DOHH2 (cell line): ENCODE measurements around the gene OR2M4.

Experiments used
- H3F3A ChIP-seq: fragments of 200-600 bp; sonication (generic), shearing (Covaris generic); 2 replicates; pipeline ENCODE4 v1.6.0; 2016; ENCODE audit warnings: antibody characterized with exemption, mild to moderate bottlenecking; ENCODE audit not compliant: control insufficient read depth, insufficient read depth
- H3K27ac ChIP-seq: fragments of 200-600 bp; sonication (generic); 2 replicates; pipeline ENCODE4 v1.5.1; 2014; ENCODE audit warnings: low read depth, mild to moderate bottlenecking, low read length, moderate library complexity
- H3K27me3 ChIP-seq: fragments of 200-600 bp; sonication (generic); 2 replicates; pipeline ENCODE4 v1.6.1; 2014; ENCODE audit warnings: mild to moderate bottlenecking, low read length, mixed read lengths; ENCODE audit not compliant: control insufficient read depth
- H3K36me3 ChIP-seq: fragments of 200-600 bp; sonication (generic); 2 replicates; pipeline ENCODE4 v1.6.1; 2014; ENCODE audit warnings: mild to moderate bottlenecking, low read length, moderate library complexity, mixed read lengths; ENCODE audit not compliant: control insufficient read depth
- H3K4me1 ChIP-seq: fragments of 200-600 bp; sonication (generic); 2 replicates; pipeline ENCODE4 v1.6.1; 2014; ENCODE audit warnings: mild to moderate bottlenecking, low read length, mixed read lengths; ENCODE audit not compliant: control insufficient read depth
- H3K4me2 ChIP-seq: fragments of 200-600 bp; sonication (generic); 2 replicates; pipeline ENCODE4 v1.6.0; 2014; ENCODE audit warnings: mild to moderate bottlenecking, low read length, moderate library complexity
- H3K4me3 ChIP-seq: fragments of 200-600 bp; sonication (generic); 2 replicates; pipeline ENCODE4 v1.5.1; 2014; ENCODE audit warnings: mild to moderate bottlenecking, low read length, mixed read lengths
- H3K79me2 ChIP-seq: fragments of 200-600 bp; sonication (generic); 2 replicates; pipeline ENCODE4 v1.6.1; 2014; ENCODE audit warnings: mild to moderate bottlenecking, low read length, mixed read lengths; ENCODE audit not compliant: control insufficient read depth
- H3K9me2 ChIP-seq: fragments of 200-600 bp; sonication (generic); replicated peaks from 2 replicates; pipeline ENCODE4 v1.6.1; 2014; ENCODE audit warnings: mild to moderate bottlenecking, low read length, mixed read lengths; ENCODE audit not compliant: control insufficient read depth
- H3K9me3 ChIP-seq: fragments of 200-600 bp; sonication (generic); 2 replicates; pipeline ENCODE4 v1.6.1; 2014; ENCODE audit warnings: antibody characterized with exemption, low read length, mixed read lengths; ENCODE audit not compliant: control insufficient read depth, insufficient read depth
- H4K20me1 ChIP-seq: fragments of 200-600 bp; sonication (generic); 2 replicates; pipeline ENCODE4 v1.6.0; 2014; ENCODE audit warnings: low read depth, mild to moderate bottlenecking, antibody characterized with exemption, low read length, moderate library complexity; ENCODE audit not compliant: control insufficient read depth, insufficient read depth
- CTCF ChIP-seq: fragments of 200-600 bp; sonication (generic); IDR thresholded peaks from one replicate; pipeline ENCODE4 v1.5.1; 2014; ENCODE audit warnings: antibody characterized with exemption, mild to moderate bottlenecking, low read depth, low read length; ENCODE audit not compliant: poor library complexity, severe bottlenecking
- EZH2phosphoT487 ChIP-seq: fragments of 200-600 bp; sonication (generic); IDR thresholded peaks from 2 replicates; pipeline ENCODE4 v1.6.1; 2017; ENCODE audit warnings: borderline replicate concordance, mild to moderate bottlenecking, antibody characterized with exemption, low read length, moderate library complexity, mixed read lengths

The OR2M4 gene

DNA sequence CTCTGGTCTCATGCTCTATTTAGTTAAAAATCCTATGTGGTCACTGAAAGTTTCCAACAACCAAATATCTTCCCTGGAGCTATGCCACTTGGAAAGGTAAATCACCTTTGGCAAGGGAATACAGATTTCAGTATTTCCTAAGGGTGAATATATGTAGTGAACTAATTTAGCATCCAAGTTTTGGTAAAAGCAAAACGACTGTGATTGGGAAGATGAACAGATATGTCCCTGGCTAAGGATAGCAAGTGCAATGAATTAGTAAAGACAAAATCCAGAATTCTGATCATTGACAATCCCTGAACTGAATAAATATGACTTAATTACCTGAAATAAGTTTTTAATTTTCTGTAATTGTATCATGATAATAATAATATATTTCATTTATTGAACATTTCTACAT, 46.7 kb downstream of the OR2M4 start, which contains the start of gene OR2T33:
Gene OR2T33, minus strand, starts transcription at position 101 of the 400 bp plus-strand sequence. CDS start 4,162 bp downstream, outside the sequence.
- Histone ChIP-seq H3K4me3 (no peak within 1 kb of the TSS), H3K9me3 (no peaks in the 10 kb centered on the region), H3K36me3 (no peaks in the 10 kb centered on the region)

DNA sequence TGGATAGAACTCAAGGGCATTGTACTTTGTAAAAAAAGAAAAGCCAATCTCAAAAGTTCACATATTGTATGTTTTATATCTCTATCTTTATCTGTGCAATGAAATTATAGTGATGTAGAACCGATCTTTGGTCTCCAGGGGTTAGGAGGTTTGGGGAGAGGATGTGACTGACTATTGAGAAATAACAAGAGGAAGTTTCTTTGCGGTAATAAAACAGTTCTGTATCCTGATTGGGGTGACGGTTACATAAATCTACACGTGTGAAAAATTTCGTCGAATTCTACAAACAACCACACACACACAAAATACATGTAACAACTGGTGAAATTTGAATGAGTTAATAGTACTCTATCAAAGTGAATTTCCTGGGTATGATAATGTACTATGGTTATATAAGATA, 57.2 kb downstream of the OR2M4 start:
- no peak overlapping the region for H3K4me3 ChIP-seq
- H3K9me2 ChIP-seq, result no peaks in the 10 kb centered on the region
- H3K79me2 ChIP-seq, result no peaks in the 10 kb centered on the region
- H3K4me1 ChIP-seq, result no peaks in the 10 kb centered on the region
- H3K9me3 ChIP-seq, result no peaks in the 10 kb centered on the region
- no peaks in the 10 kb centered on the region for H3F3A ChIP-seq
- no peak for TF ChIP-seq CTCF
- no peak for TF ChIP-seq EZH2phosphoT487
- H3K27me3 ChIP-seq, result no peaks in the 10 kb centered on the region
- H3K4me2 ChIP-seq, result no peak overlapping the region
- H3K27ac ChIP-seq, result no peak overlapping the region
- H4K20me1 ChIP-seq, result no peaks in the 10 kb centered on the region
- no peaks in the 10 kb centered on the region for H3K36me3 ChIP-seq

More for the DNA sequence above, 46.7 kb downstream of the OR2M4 start, which contains the start of gene OR2T33:
- no peaks in the 10 kb centered on the region for H3K27me3 ChIP-seq
- no peak within 1 kb of the TSS for H3K4me2 ChIP-seq
- TF ChIP-seq CTCF (no peak), EZH2phosphoT487 (no peak)
- H3K27ac ChIP-seq, result no peak within 1 kb of the TSS
- no peaks in the 10 kb centered on the region for H3K79me2 ChIP-seq
- no peaks in the 10 kb centered on the region for H3K4me1 ChIP-seq
- no peaks in the 10 kb centered on the region for H3K9me2 ChIP-seq
- no peaks in the 10 kb centered on the region for H3F3A ChIP-seq
- no peaks in the 10 kb centered on the region for H4K20me1 ChIP-seq
